HG02938 (cell line): ENCODE results near the gene KCNK13.
"Not testable (repeated sequence)": the region's sequence is repeated elsewhere in the genome, so short reads cannot be mapped to it uniquely, and the experiment has no call there.

Experiments used
- ATAC-seq: cut with Tn5 transposase; IDR thresholded peaks from one replicate; pipeline ENCODE4 v1.9.1; 2021; ENCODE audit warnings: mild to moderate bottlenecking, moderate library complexity; ENCODE audit not compliant: unreplicated experiment

The KCNK13 gene

GRCh38 chr14:90188588-90188987 lies 126.8 kb downstream of the KCNK13 start:
- ATAC-seq: no peak

GRCh38 chr14:90191154-90191553 lies 129.4 kb downstream of the KCNK13 start:
- no peak for ATAC-seq

GRCh38 chr14:90191585-90191984 lies 129.8 kb downstream of the KCNK13 start:
- ATAC-seq: no peak

GRCh38 chr14:90193925-90194324 lies 132.1 kb downstream of the KCNK13 start:
- no peak for ATAC-seq

GRCh38 chr14:90194706-90195105 lies 132.9 kb downstream of the KCNK13 start:
- no peak for ATAC-seq

GRCh38 chr14:90198541-90199060 lies 136.8 kb downstream of the KCNK13 start:
- no peak for ATAC-seq

GRCh38 chr14:90200546-90200945 lies 138.8 kb downstream of the KCNK13 start:
- not testable (repeated sequence) for ATAC-seq

GRCh38 chr14:90201344-90201743 lies 139.6 kb downstream of the KCNK13 start:
- no peak for ATAC-seq

- no peak for ATAC-seq
Observed at GRCh38 chr14:90204516-90204915, 142.7 kb downstream of the KCNK13 start.

GRCh38 chr14:90213099-90213748 lies 151.4 kb downstream of the KCNK13 start:
- ATAC-seq: no peak

- no peak for ATAC-seq
Observed at GRCh38 chr14:90228478-90228877, 166.7 kb downstream of the KCNK13 start.

- not testable (repeated sequence) for ATAC-seq
Observed at GRCh38 chr14:90229942-90230341, 168.1 kb downstream of the KCNK13 start.
